Measurements from ENCODE around the gene FAM32A. TPM values are rescaled to one million over a fixed set of nuclear protein-coding genes. Genes with fewer than 3 reads are reported as not detected.

Gene FAM32A
- polyA plus RNA-seq, 3 donors, result 92.2 to 245 (median 219) TPM

DNA sequence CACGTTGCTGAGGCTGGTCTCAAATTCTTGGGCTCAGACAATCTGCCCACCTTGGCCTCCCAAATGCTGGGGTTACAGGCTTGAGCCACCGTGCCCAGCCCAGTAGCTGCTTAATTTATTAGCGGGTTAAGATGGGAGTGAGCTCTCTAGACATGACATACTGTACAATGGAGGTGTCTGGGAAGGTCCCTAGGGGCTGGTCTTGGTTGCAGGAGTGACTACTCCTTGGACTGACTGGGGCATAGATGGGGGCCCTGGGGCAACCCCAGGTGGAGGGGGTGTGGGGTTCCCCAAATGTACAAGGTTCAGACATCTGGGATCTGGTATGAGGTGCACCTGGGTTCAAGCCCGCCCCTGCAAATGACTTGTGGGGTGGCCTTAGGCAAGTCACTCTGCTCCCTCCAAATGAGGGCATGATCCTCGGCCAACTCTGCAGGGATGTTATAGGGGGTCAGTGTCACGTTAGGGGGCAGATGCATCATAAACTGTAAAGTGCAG lies 24.7 kb upstream of the FAM32A start:
- Mint-ChIP-seq H3K9me3 (peaks cover 0 to 3% (median 0%) of the 10 kb centered on the region in 7 donors), H3K4me1 (peaks cover 43% of the 10 kb centered on the region), H3K27ac (peak overlapping the region in 2 of 7 donors; percentile 42 to 56), H3K36me3 (peaks cover 22 to 27% of the 10 kb centered on the region in 2 donors), H3K27me3 (ENCODE audit: low read depth in 3 of 3) (peaks cover 0 to 3% (median 0%) of the 10 kb centered on the region in 3 donors), H3K4me3 (no peak overlapping the region)
- Histone ChIP-seq H3K9me3 (replicated peaks in 1 of 2; ENCODE audit: control insufficient read depth in 1 of 2, insufficient read depth in 1 of 2, low read length in 2 of 2) (no peaks in the 10 kb centered on the region), H3K4me2 (replicated peaks; ENCODE audit: extremely low read depth, low read length, poor library complexity, severe bottlenecking) (no peak overlapping the region), H3K4me3 (replicated peaks in 1 of 3; ENCODE audit: low read depth in 2 of 3, low read length in 3 of 3) (no peak overlapping the region), H3K27me3 (ENCODE audit: control insufficient read depth in 2 of 2, insufficient read depth in 2 of 2, low read length in 2 of 2) (no peaks in the 10 kb centered on the region), H2AFZ (ENCODE audit: insufficient read depth, low read depth, low read length, poor library complexity, severe bottlenecking) (no peak overlapping the region), H3K27ac (ENCODE audit: low read depth in 1 of 2, low read length in 2 of 2) (no peak overlapping the region), H3K36me3 (replicated peaks in 1 of 2; ENCODE audit: control insufficient read depth in 1 of 2, insufficient read depth in 2 of 2, low read length in 2 of 2) (peaks cover 21 to 27% of the 10 kb centered on the region in 2 donors), H3K9ac (ENCODE audit: insufficient read depth, low read length, poor library complexity, severe bottlenecking) (no peak overlapping the region), H4K20me1 (ENCODE audit: insufficient read depth, low read length) (peaks cover 3% of the 10 kb centered on the region), H3K79me2 (ENCODE audit: insufficient read depth, low read length) (no peaks in the 10 kb centered on the region), H3K4me1 (ENCODE audit: control insufficient read depth in 1 of 2, insufficient read depth in 2 of 2, low read length in 2 of 2) (peaks cover 19 to 49% of the 10 kb centered on the region in 2 donors)
- DNase-seq, result no peak
- intact Hi-C loops (cut with micrococcal nuclease), result no loop called here
- WGBS (ENCODE audit: insufficient coverage), result 94% methylated on average over 4 of the region's 6 CpGs
- TF ChIP-seq, protein P1, sequence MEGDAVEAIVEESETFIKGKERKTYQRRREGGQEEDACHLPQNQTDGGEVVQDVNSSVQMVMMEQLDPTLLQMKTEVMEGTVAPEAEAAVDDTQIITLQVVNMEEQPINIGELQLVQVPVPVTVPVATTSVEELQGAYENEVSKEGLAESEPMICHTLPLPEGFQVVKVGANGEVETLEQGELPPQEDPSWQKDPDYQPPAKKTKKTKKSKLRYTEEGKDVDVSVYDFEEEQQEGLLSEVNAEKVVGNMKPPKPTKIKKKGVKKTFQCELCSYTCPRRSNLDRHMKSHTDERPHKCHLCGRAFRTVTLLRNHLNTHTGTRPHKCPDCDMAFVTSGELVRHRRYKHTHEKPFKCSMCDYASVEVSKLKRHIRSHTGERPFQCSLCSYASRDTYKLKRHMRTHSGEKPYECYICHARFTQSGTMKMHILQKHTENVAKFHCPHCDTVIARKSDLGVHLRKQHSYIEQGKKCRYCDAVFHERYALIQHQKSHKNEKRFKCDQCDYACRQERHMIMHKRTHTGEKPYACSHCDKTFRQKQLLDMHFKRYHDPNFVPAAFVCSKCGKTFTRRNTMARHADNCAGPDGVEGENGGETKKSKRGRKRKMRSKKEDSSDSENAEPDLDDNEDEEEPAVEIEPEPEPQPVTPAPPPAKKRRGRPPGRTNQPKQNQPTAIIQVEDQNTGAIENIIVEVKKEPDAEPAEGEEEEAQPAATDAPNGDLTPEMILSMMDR (IDR thresholded peaks at IDR 0.05), result no peak

DNA sequence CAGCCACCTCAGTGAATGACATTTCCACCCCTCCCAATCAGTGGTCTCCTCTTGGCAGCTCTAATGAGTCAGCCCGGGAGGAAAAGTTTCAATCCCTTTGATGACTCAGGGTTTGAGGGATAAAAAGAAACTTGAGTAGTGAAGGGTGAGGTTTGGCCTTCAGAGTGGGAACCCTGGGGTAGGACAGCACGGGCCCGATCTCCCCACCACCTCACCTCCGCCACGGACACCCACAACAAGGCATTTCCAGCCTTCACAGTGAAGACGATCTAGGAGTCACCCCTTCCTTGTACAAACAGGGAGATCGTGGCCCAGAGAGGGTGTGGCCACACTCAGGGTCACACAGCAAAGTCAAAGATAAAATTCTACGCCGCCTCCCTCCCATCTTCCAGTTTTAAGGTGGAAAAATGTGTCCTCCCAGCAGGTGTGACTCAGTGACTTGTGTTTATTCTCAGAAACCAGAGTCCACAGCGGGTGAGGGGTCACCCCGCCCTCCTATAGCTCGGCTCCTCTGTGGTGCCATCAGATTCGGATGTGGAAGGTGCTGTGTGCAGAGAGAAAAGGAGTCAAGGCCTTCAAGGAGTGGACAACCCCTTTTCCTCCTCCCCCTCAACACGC lies 24.2 kb upstream of the FAM32A start:
- no peaks in the 10 kb centered on the region for H3K79me2 ChIP-seq (ENCODE audit: insufficient read depth, low read length)
- peaks cover 17 to 21% of the 10 kb centered on the region in 2 donors for H3K36me3 ChIP-seq (replicated peaks in 1 of 2; ENCODE audit: control insufficient read depth in 1 of 2, insufficient read depth in 2 of 2, low read length in 2 of 2)
- peaks cover 0 to 3% (median 0%) of the 10 kb centered on the region in 7 donors for H3K9me3 Mint-ChIP-seq
- H3K9me3 ChIP-seq (replicated peaks in 1 of 2; ENCODE audit: control insufficient read depth in 1 of 2, insufficient read depth in 1 of 2, low read length in 2 of 2), result no peaks in the 10 kb centered on the region
- 100% methylated on average over 1 of the region's 14 CpGs for WGBS (ENCODE audit: insufficient coverage)
- TF ChIP-seq, protein P1 (IDR thresholded peaks at IDR 0.05), result no peak
- no peak overlapping the region for H3K27ac ChIP-seq (ENCODE audit: low read depth in 1 of 2, low read length in 2 of 2)
- no peaks in the 10 kb centered on the region for H4K20me1 ChIP-seq (ENCODE audit: insufficient read depth, low read length)
- peak overlapping the region in 4 of 7 donors; percentile 13 to 56 (median 44) for H3K27ac Mint-ChIP-seq
- peaks cover 38% of the 10 kb centered on the region for H3K4me1 Mint-ChIP-seq
- no peak overlapping the region for H3K4me3 ChIP-seq (replicated peaks in 1 of 3; ENCODE audit: low read depth in 2 of 3, low read length in 3 of 3)
- no peak overlapping the region for H3K4me3 Mint-ChIP-seq
- H2AFZ ChIP-seq (ENCODE audit: insufficient read depth, low read depth, low read length, poor library complexity, severe bottlenecking), result no peak overlapping the region
- intact Hi-C loops (cut with micrococcal nuclease), result no loop called here
- peaks cover 15 to 46% of the 10 kb centered on the region in 2 donors for H3K4me1 ChIP-seq (ENCODE audit: control insufficient read depth in 1 of 2, insufficient read depth in 2 of 2, low read length in 2 of 2)
- peak in 2 of 3 donors; percentile 43 to 63 for DNase-seq
- no peaks in the 10 kb centered on the region for H3K27me3 ChIP-seq (ENCODE audit: control insufficient read depth in 2 of 2, insufficient read depth in 2 of 2, low read length in 2 of 2)
- H3K9ac ChIP-seq (ENCODE audit: insufficient read depth, low read length, poor library complexity, severe bottlenecking), result no peak overlapping the region
- no peak overlapping the region for H3K4me2 ChIP-seq (replicated peaks; ENCODE audit: extremely low read depth, low read length, poor library complexity, severe bottlenecking)
- peaks cover 19 to 22% of the 10 kb centered on the region in 2 donors for H3K36me3 Mint-ChIP-seq
- peaks cover 0 to 3% (median 0%) of the 10 kb centered on the region in 3 donors for H3K27me3 Mint-ChIP-seq (ENCODE audit: low read depth in 3 of 3)
